Measurements from ENCODE around the gene C11orf16.

DNA sequence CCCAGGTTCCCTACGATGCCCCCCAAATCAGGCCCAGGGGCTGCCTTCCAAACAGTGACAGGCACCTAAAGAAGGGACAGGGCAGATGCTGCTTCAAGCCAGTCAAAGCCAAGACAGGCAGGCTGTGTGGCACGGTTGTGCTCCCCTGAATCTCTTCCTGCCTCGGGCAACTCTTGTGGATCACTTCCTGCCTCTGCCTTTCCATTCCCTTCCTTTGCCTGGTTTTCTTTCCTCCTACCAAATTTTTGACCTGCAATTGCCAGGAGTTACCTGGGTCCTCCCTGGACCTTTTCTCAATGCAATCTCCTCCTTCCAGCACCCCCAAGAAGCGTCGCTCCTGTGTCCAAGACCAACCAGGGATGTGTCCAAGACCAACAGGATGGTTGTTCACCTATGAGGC is 5.5 kb downstream of the C11orf16 start:
- TF ChIP-seq CTCF (IDR thresholded peaks at IDR 0.05; ENCODE audit: poor library complexity): no peak
- TF ChIP-seq EZH2 (IDR thresholded peaks at IDR 0.05; ENCODE audit: borderline replicate concordance): no peak
